HepG2 (cell line): ENCODE data around the gene NCOA4. TPM values are rescaled to one million over a fixed set of nuclear protein-coding genes. Genes with fewer than 3 reads are reported as not detected.

ENCODE experiments used
- ARID2 ChIP-seq: sonication (generic); formaldehyde crosslinking; IDR thresholded peaks from 2 replicates; pipeline ENCODE4 v1.8.1; 2022; ENCODE audit warnings: mild to moderate bottlenecking, missing genetic modification reagents, borderline replicate concordance
- CEBPB ChIP-seq: IDR thresholded peaks from 2 replicates; pipeline ENCODE4 v1.6.1; 2011; ENCODE audit warnings: low read depth, low read length, improper control_type of control experiment, borderline replicate concordance
- FOXJ3 ChIP-seq: sonication (generic); formaldehyde crosslinking; IDR thresholded peaks from 2 replicates; pipeline ENCODE4 v1.4.0; 2020; ENCODE audit warnings: missing genetic modification reagents, mild to moderate bottlenecking, borderline replicate concordance
- GPBP1L1 ChIP-seq: sonication (generic); formaldehyde crosslinking; IDR thresholded peaks from 2 replicates; pipeline ENCODE4 v1.5.0; 2020; ENCODE audit warnings: mild to moderate bottlenecking, missing genetic modification reagents
- IKZF4 ChIP-seq: sonication (generic); formaldehyde crosslinking; IDR thresholded peaks from 2 replicates; pipeline ENCODE4 v1.5.1; 2020; ENCODE audit warnings: borderline replicate concordance, mild to moderate bottlenecking, low read depth, missing genetic modification reagents; ENCODE audit errors: not compliant biosample characterization
- KLF11 ChIP-seq: IDR thresholded peaks from 2 replicates; pipeline ENCODE4 v1.6.1; 2016; ENCODE audit warnings: missing compliant biosample characterization
- NFIB ChIP-seq: sonication (generic); formaldehyde crosslinking; IDR thresholded peaks from 2 replicates; pipeline ENCODE4 v1.9.0; 2021; ENCODE audit warnings: missing genetic modification reagents, mild to moderate bottlenecking, borderline replicate concordance
- SOX13 ChIP-seq, 3 experiments: fragments of 450-650 bp in 1 of 3; sonication (generic) in 1 of 3; formaldehyde crosslinking in 1 of 3; IDR thresholded peaks in 2 of 3; conservative IDR thresholded peaks in 1 of 3; 2 replicates each; pipeline versions ENCODE4 v1.5.0 to v1.6.1; 2016 to 2020; ENCODE audit warnings: antibody characterized with exemption in 1 of 3, mild to moderate bottlenecking in 1 of 3, missing compliant biosample characterization in 1 of 3, missing genetic modification reagents in 1 of 3, moderate library complexity in 1 of 3
- TBX3 ChIP-seq: fragments of 450-650 bp; IDR thresholded peaks from 2 replicates; pipeline ENCODE4 v1.6.1; 2017; ENCODE audit warnings: antibody characterized with exemption, mild to moderate bottlenecking, inconsistent platforms, borderline replicate concordance
- TFDP1 ChIP-seq: IDR thresholded peaks from 2 replicates; pipeline ENCODE4 v1.6.1; 2016; ENCODE audit warnings: missing compliant biosample characterization, missing genetic modification reagents, borderline replicate concordance
- THRA ChIP-seq: sonication (generic); formaldehyde crosslinking; IDR thresholded peaks from 2 replicates; pipeline ENCODE4 v1.4.0; 2020; ENCODE audit warnings: missing genetic modification reagents, borderline replicate concordance
- ZFP1 ChIP-seq: IDR thresholded peaks from 2 replicates; pipeline ENCODE4 v1.6.1; 2016
- ZNF383 ChIP-seq: sonication (generic); formaldehyde crosslinking; IDR thresholded peaks from 2 replicates; pipeline ENCODE4 v1.4.0; 2020; ENCODE audit warnings: missing genetic modification reagents, mild to moderate bottlenecking, borderline replicate concordance
- ZNF441 ChIP-seq: sonication (generic); formaldehyde crosslinking; IDR thresholded peaks from 2 replicates; pipeline ENCODE4 v1.7.0; 2021; ENCODE audit warnings: missing genetic modification reagents, borderline replicate concordance
- ZNF652 ChIP-seq: IDR thresholded peaks from 2 replicates; pipeline ENCODE4 v1.6.1; 2016; ENCODE audit warnings: low read depth, borderline replicate concordance
- ZNF687 ChIP-seq: sonication (generic); formaldehyde crosslinking; IDR thresholded peaks from 2 replicates; pipeline ENCODE4 v1.5.1; 2020; ENCODE audit warnings: mild to moderate bottlenecking, missing genetic modification reagents, moderate library complexity
- ZNF737 ChIP-seq: sonication (generic); formaldehyde crosslinking; IDR thresholded peaks from 2 replicates; pipeline ENCODE4 v1.5.0; 2020; ENCODE audit warnings: missing genetic modification reagents, mild to moderate bottlenecking, borderline replicate concordance
- ZNF788 ChIP-seq: sonication (generic); formaldehyde crosslinking; IDR thresholded peaks from 2 replicates; pipeline ENCODE4 v1.5.0; 2020; ENCODE audit warnings: mild to moderate bottlenecking, missing genetic modification reagents, borderline replicate concordance
- polyA plus RNA-seq, 8 experiments: library from polyadenylated mRNA; depleted of rRNA in 3 of 8; stranded (reverse) in 7 of 8; unstranded in 1 of 8; fragments of >200 nt; fragmentation: Illumina TruSeq in 4 of 8; extraction: Trizol in 4 of 8; gene quantifications; 2 replicates each; pipeline versions ENCODE4 v1.2.1 to v1.2.3, GENCODE V29; 2011 to 2016; ENCODE audit warnings: low read depth in 4 of 8, missing spikeins in 1 of 8, mixed read lengths in 1 of 8; ENCODE audit not compliant: insufficient read depth in 1 of 8
- total RNA-seq, 5 experiments: library from RNA; depleted of rRNA; stranded (reverse); fragments of >200 nt; fragmentation: Illumina TruSeq; extraction: Trizol; gene quantifications; 2 replicates each; pipeline ENCODE4 v1.2.3, GENCODE V29; 2016; ENCODE audit warnings: low read depth in 1 of 5

Gene NCOA4
- total and polyA plus RNA-seq, 2 of the 13 experiments (the other 11 are each of a cell fraction or from before 2014, with no cell fraction given): 306 to 400 TPM

GRCh38 chr10:46022978-46023702 is 7.3 kb downstream of the NCOA4 start (continued):
- peak; percentile 92 for TF ChIP-seq IKZF4 (CRISPR knock-in tag)
- peak; percentile 94 for TF ChIP-seq ZNF687 (CRISPR knock-in tag)
- no peak for TF ChIP-seq TBX3
- no peak for TF ChIP-seq KLF11
- 0 out of 2 replicates have a peak, but pooled peaks have one; percentile 1 for TF ChIP-seq CEBPB
- no peak for TF ChIP-seq SOX13 (IDR thresholded peaks at IDR 0.05)
- TF ChIP-seq SOX13 (CRISPR knock-in tag; conservative IDR thresholded peaks at IDR 0.05 in 1 of 2, IDR thresholded peaks at IDR 0.05 in 1 of 2): peak in 1 of 2 experiments; percentile 76; a peak in 2 of 4 replicates
- TF ChIP-seq TFDP1 (CRISPR knock-in tag): peak; percentile 84; the same call in 1 of the 2 replicates
- TF ChIP-seq ZNF441 (CRISPR knock-in tag): peak; percentile 62; the same call in 1 of the 2 replicates
- TF ChIP-seq NFIB (CRISPR knock-in tag): no peak
- TF ChIP-seq THRA (CRISPR knock-in tag): peak; percentile 93
- no peak for TF ChIP-seq GPBP1L1 (CRISPR knock-in tag)
- peak; percentile 46; the same call in 1 of the 2 replicates for TF ChIP-seq ZNF652
- TF ChIP-seq ARID2 (CRISPR knock-in tag): no peak
- peak; percentile 87 for TF ChIP-seq ZNF788 (CRISPR knock-in tag)
- no peak for TF ChIP-seq ZNF737 (CRISPR knock-in tag)
- TF ChIP-seq FOXJ3 (CRISPR knock-in tag): peak; percentile 71; the same call in 1 of the 2 replicates
- 0 out of 2 replicates have a peak, but pooled peaks have one; percentile 40 for TF ChIP-seq ZFP1 (CRISPR knock-in tag)
- no peak for TF ChIP-seq ZNF383 (CRISPR knock-in tag)
